H1 (cell line): Measurements from ENCODE around the gene RHEB. TPM values are rescaled to one million over a fixed set of nuclear protein-coding genes. Genes with fewer than 3 reads are reported as not detected.
A peak's percentile ranks its signal among the peaks of the same experiment; 100 is the strongest.

ENCODE experiments used
- CTCF ChIA-PET: fragments of 300-600 bp; sonication (Branson Sonifier 250); formaldehyde crosslinking; loops from one replicate; lab custom pipeline; 2021; ENCODE audit not compliant: partially characterized antibody; lab: Charles Lee
- POLR2A ChIA-PET: fragments of 300-600 bp; sonication (Branson Sonifier 250); formaldehyde crosslinking; loops from one replicate; lab custom pipeline; 2021; ENCODE audit warnings: inconsistent platforms; ENCODE audit not compliant: partially characterized antibody; lab: Charles Lee
- DNase-seq, 2 experiments: peaks; one replicate each; pipeline versions ENCODE4 v3.0.0 to v3.0.0-alpha.2; 2010 to 2022; ENCODE audit warnings: low spot score in 2 of 2, low read depth in 1 of 2, mixed read lengths in 1 of 2
- FAIRE-seq: peaks from 2 replicates; lab custom pipeline; 2011; peaks lifted over from hg19 to GRCh38; lab: Jason Lieb, UNC
- H2AFZ ChIP-seq: 2 replicates; pipeline ENCODE4 v1.8.1; 2012; ENCODE audit warnings: low read length, inconsistent platforms
- H2AK5ac ChIP-seq: 2 replicates; pipeline ENCODE4 v1.6.1; 2013; ENCODE audit warnings: low read depth, low read length
- H2BK120ac ChIP-seq: replicated peaks from 2 replicates; pipeline ENCODE3; 2013; ENCODE audit warnings: low read depth, low read length, inconsistent platforms
- H2BK12ac ChIP-seq: 2 replicates; pipeline ENCODE4 v1.6.1; 2013; ENCODE audit warnings: low read depth, low read length
- H2BK15ac ChIP-seq: 2 replicates; pipeline ENCODE4 v1.6.1; 2013; ENCODE audit warnings: low read length
- H2BK20ac ChIP-seq: 2 replicates; pipeline ENCODE4 v1.6.1; 2013; ENCODE audit warnings: low read length
- H2BK5ac ChIP-seq: 2 replicates; pipeline ENCODE4 v1.6.1; 2013; ENCODE audit warnings: low read depth, low read length
- H3K14ac ChIP-seq: 2 replicates; pipeline ENCODE4 v1.6.1; 2013; ENCODE audit warnings: inconsistent platforms; ENCODE audit not compliant: insufficient read length
- H3K18ac ChIP-seq: 2 replicates; pipeline ENCODE4 v1.6.1; 2013; ENCODE audit warnings: low read length; ENCODE audit errors: extremely low read depth
- H3K23ac ChIP-seq: 2 replicates; pipeline ENCODE4 v1.6.1; 2013; ENCODE audit warnings: inconsistent platforms; ENCODE audit not compliant: insufficient read length
- H3K23me2 ChIP-seq: 2 replicates; pipeline ENCODE4 v1.6.1; 2013; ENCODE audit warnings: low read depth, low read length
- H3K27ac ChIP-seq: 2 replicates; pipeline ENCODE4 v1.6.1; 2011; ENCODE audit warnings: low read depth, low read length, inconsistent platforms
- H3K27me3 ChIP-seq, 4 experiments: replicated peaks in 1 of 4; 1 replicate in 1 of 4; 2 replicates in 3 of 4; pipeline versions ENCODE4 v1.6.1 to v1.8.1; 2011 to 2013; ENCODE audit warnings: low read length in 3 of 4, mild to moderate bottlenecking in 3 of 4, inconsistent platforms in 2 of 4, mixed read lengths in 2 of 4, moderate library complexity in 1 of 4; ENCODE audit not compliant: control insufficient read depth in 3 of 4, insufficient read depth in 3 of 4; ENCODE audit errors: extremely low read depth in 1 of 4
- H3K36me3 ChIP-seq, 4 experiments: 2 replicates each; pipeline versions ENCODE4 v1.6.1 to v1.8.1; 2011 to 2013; ENCODE audit warnings: mild to moderate bottlenecking in 4 of 4, low read length in 3 of 4, moderate library complexity in 2 of 4, control low read depth in 1 of 4, inconsistent platforms in 1 of 4; ENCODE audit not compliant: insufficient read depth in 4 of 4, control insufficient read depth in 2 of 4
- H3K4ac ChIP-seq: replicated peaks from 2 replicates; pipeline ENCODE3; 2013; ENCODE audit warnings: low read length, low read depth, mixed read lengths, inconsistent platforms; ENCODE audit not compliant: insufficient read length
- H3K4me1 ChIP-seq, 4 experiments: replicated peaks in 1 of 4; 1 replicate in 1 of 4; 2 replicates in 3 of 4; pipeline versions ENCODE4 v1.6.1 to v1.8.1; 2011 to 2013; ENCODE audit warnings: low read length in 3 of 4, inconsistent platforms in 2 of 4, mixed read lengths in 1 of 4; ENCODE audit not compliant: insufficient read depth in 4 of 4, control insufficient read depth in 3 of 4
- H3K4me2 ChIP-seq, 2 experiments: 2 replicates each; pipeline versions ENCODE4 v1.6.1 to v1.8.1; 2011 to 2013; ENCODE audit warnings: low read depth in 2 of 2, low read length in 2 of 2, control low read depth in 1 of 2, inconsistent platforms in 1 of 2, mild to moderate bottlenecking in 1 of 2; ENCODE audit not compliant: insufficient read depth in 1 of 2
- H3K4me3 ChIP-seq, 4 experiments: fragments of 200-600, 300-600 bp in 1 of 4; sonication (generic), shearing (Covaris generic), sonication (Bioruptor Twin) in 1 of 4; 2 replicates each; pipeline versions ENCODE4 v1.5.1 to v1.8.1; 2011 to 2016; ENCODE audit warnings: low read length in 4 of 4, low read depth in 3 of 4, control low read depth in 2 of 4, inconsistent platforms in 2 of 4, mild to moderate bottlenecking in 2 of 4, mixed read lengths in 1 of 4, moderate library complexity in 1 of 4; ENCODE audit not compliant: insufficient read depth in 2 of 4; ENCODE audit errors: extremely low read depth in 1 of 4
- H3K56ac ChIP-seq: replicated peaks from 2 replicates; pipeline ENCODE3; 2013; ENCODE audit warnings: low read depth, mild to moderate bottlenecking, mixed read lengths, low read length, inconsistent platforms; ENCODE audit not compliant: insufficient read length
- H3K79me1 ChIP-seq: 2 replicates; pipeline ENCODE4 v1.6.1; 2013; ENCODE audit warnings: low read depth, low read length, control low read depth
- H3K79me2 ChIP-seq, 2 experiments: 2 replicates each; pipeline versions ENCODE4 v1.6.1 to v1.8.1; 2012 to 2013; ENCODE audit warnings: low read length in 2 of 2, mild to moderate bottlenecking in 2 of 2, inconsistent platforms in 1 of 2; ENCODE audit not compliant: insufficient read depth in 2 of 2, control insufficient read depth in 1 of 2
- H3K9ac ChIP-seq, 4 experiments: replicated peaks in 1 of 4; 1 replicate in 1 of 4; 2 replicates in 3 of 4; pipeline versions ENCODE4 v1.6.1 to v1.8.1; 2011 to 2013; ENCODE audit warnings: low read depth in 3 of 4, low read length in 3 of 4, control low read depth in 2 of 4, mild to moderate bottlenecking in 2 of 4, moderate library complexity in 2 of 4, inconsistent platforms in 1 of 4; ENCODE audit errors: extremely low read depth in 1 of 4
- H3K9me3 ChIP-seq, 2 experiments: 2 replicates each; pipeline versions ENCODE4 v1.6.1 to v1.8.1; 2012 to 2013; ENCODE audit warnings: mild to moderate bottlenecking in 2 of 2, moderate library complexity in 2 of 2, control low read depth in 1 of 2, inconsistent platforms in 1 of 2, low read depth in 1 of 2, low read length in 1 of 2, mixed read lengths in 1 of 2; ENCODE audit not compliant: insufficient read depth in 2 of 2
- H4K20me1 ChIP-seq, 2 experiments: replicated peaks in 1 of 2; 2 replicates each; pipeline versions ENCODE3 to v1.8.1; 2011 to 2013; ENCODE audit warnings: inconsistent platforms in 2 of 2, low read length in 2 of 2, mild to moderate bottlenecking in 1 of 2; ENCODE audit not compliant: insufficient read depth in 2 of 2, control insufficient read depth in 1 of 2
- H4K5ac ChIP-seq: 2 replicates; pipeline ENCODE4 v1.6.1; 2013; ENCODE audit warnings: low read length, low read depth, mixed read lengths, inconsistent platforms; ENCODE audit not compliant: insufficient read length
- H4K8ac ChIP-seq: 2 replicates; pipeline ENCODE4 v1.8.0; 2013; ENCODE audit warnings: mild to moderate bottlenecking, moderate library complexity, low read length, inconsistent platforms; ENCODE audit not compliant: insufficient read depth; ENCODE audit errors: extremely low read depth
- H4K91ac ChIP-seq: replicated peaks from 2 replicates; pipeline ENCODE3; 2013; ENCODE audit warnings: low read length, mixed read lengths, inconsistent platforms; ENCODE audit not compliant: insufficient read length
- HDAC6 ChIP-seq: IDR thresholded peaks from one replicate; pipeline ENCODE4 v1.7.1; 2012; ENCODE audit warnings: low read depth, mild to moderate bottlenecking, inconsistent platforms, low read length, moderate library complexity
- KDM1A ChIP-seq: fragments of 200-600, 300-600 bp; sonication (generic); IDR thresholded peaks from 2 replicates; pipeline ENCODE4 v1.7.1; 2016; ENCODE audit warnings: mild to moderate bottlenecking, low read length, borderline replicate concordance
- KDM5A ChIP-seq: fragments of 200-600 bp; IDR thresholded peaks from 2 replicates; pipeline ENCODE4 v1.7.1; 2012; ENCODE audit warnings: mild to moderate bottlenecking, low read length, inconsistent platforms, mixed read lengths
- MAX ChIP-seq: IDR thresholded peaks from 2 replicates; pipeline ENCODE4 v1.6.1; 2012; ENCODE audit warnings: inconsistent platforms
- POLR2AphosphoS5 ChIP-seq: IDR thresholded peaks from 2 replicates; pipeline ENCODE4 v1.6.1; 2011; ENCODE audit warnings: low read depth, low read length
- RBBP5 ChIP-seq: IDR thresholded peaks from 2 replicates; pipeline ENCODE4 v1.7.1; 2012; ENCODE audit warnings: low read depth, mild to moderate bottlenecking, inconsistent platforms, low read length, moderate library complexity, borderline replicate concordance
- SIN3A ChIP-seq, 2 experiments: IDR thresholded peaks in 1 of 2; conservative IDR thresholded peaks in 1 of 2; 2 replicates each; pipeline ENCODE4 v1.6.1; 2011 to 2012; ENCODE audit warnings: low read length in 2 of 2, improper control_type of control experiment in 1 of 2, low read depth in 1 of 2, mild to moderate bottlenecking in 1 of 2
- SIRT6 ChIP-seq: IDR thresholded peaks from one replicate; pipeline ENCODE4 v1.7.1; 2012; ENCODE audit warnings: low read length, inconsistent platforms
- SIX5 ChIP-seq: IDR thresholded peaks from 2 replicates; pipeline ENCODE4 v1.6.1; 2011; ENCODE audit warnings: mild to moderate bottlenecking, low read depth, low read length
- SRF ChIP-seq: IDR thresholded peaks from 2 replicates; pipeline ENCODE4 v1.6.1; 2011; ENCODE audit warnings: mild to moderate bottlenecking, low read depth, low read length, moderate library complexity
- YY1 ChIP-seq: IDR thresholded peaks from 2 replicates; pipeline ENCODE4 v1.6.1; 2011; ENCODE audit warnings: low read depth, mild to moderate bottlenecking, low read length
- ZNF274 ChIP-seq: IDR thresholded peaks from 2 replicates; pipeline ENCODE4 v1.7.0; 2012; ENCODE audit warnings: low read length, borderline replicate concordance; ENCODE audit errors: extremely low read depth
- WGBS, 2 experiments: shearing (Covaris generic) in 1 of 2; methylation state at CpG; one replicate each; pipeline versions ENCODE4 v1.1.6 to v1.1.7; 2013 to 2015; ENCODE audit warnings: low lambda C conversion rate in 2 of 2, mixed read lengths in 2 of 2, inconsistent platforms in 1 of 2, low coverage in 1 of 2, missing lambda C conversion rate in 1 of 2; ENCODE audit not compliant: insufficient replicate concordance in 2 of 2, insufficient coverage in 1 of 2, insufficient read length in 1 of 2; ENCODE audit errors: extremely low coverage in 1 of 2, missing lambda C conversion rate in 1 of 2; 5-methylcytosine and 5-hydroxymethylcytosine counted together
- polyA plus RNA-seq, 7 experiments: library from polyadenylated mRNA; depleted of rRNA in 3 of 7; stranded (reverse) in 5 of 7; unstranded in 2 of 7; fragments of >200 nt in 5 of 7; fragments of 200-250 nt in 2 of 7; gene quantifications; 1 replicate in 5 of 7; 2 replicates in 1 of 7; 4 replicates in 1 of 7; pipeline versions ENCODE4 v1.2.1 to v1.2.3, GENCODE V29; 2011 to 2013; ENCODE audit warnings: missing spikeins in 2 of 7, mixed read lengths in 2 of 7
- total RNA-seq: library from RNA; stranded (reverse); fragmentation: NEBNext Ultra II Directional; extraction: Animal tissue kit (Norgen Biotek cat#: 25700); gene quantifications from 2 replicates; pipeline ENCODE4 v1.2.1, GENCODE V29; 2021

The RHEB gene
- total and polyA plus RNA-seq, 2 of the 8 experiments (the other 6 are each of a cell fraction or from before 2014, with no cell fraction given): 60.8 to 132 TPM

- Histone ChIP-seq H3K56ac (no peak overlapping the region), H4K91ac (no peak overlapping the region)
- POLR2A ChIA-PET: interaction anchor here (0.9 to 1.3 kb wide), 3 partner anchors 9 to 47 kb away, joined by 3 to 5 read pairs (median 3); partner anchors contain the start of gene CRYGN
- TF ChIP-seq SIRT6 (no peak), SIX5 (no peak), RBBP5 (no peak), KDM1A (no peak), SIN3A (conservative IDR thresholded peaks at IDR 0.05 in 1 of 2, IDR thresholded peaks at IDR 0.05 in 1 of 2; ENCODE audit: low read depth in 1 of 2, low read length in 2 of 2) (no peak), KDM5A (no peak), MAX (no peak), ZNF274 (no peak), YY1 (no peak), POLR2AphosphoS5 (no peak), SRF (no peak), HDAC6 (no peak)
Measured at GRCh38 chr7:151430391-151431205, 89.1 kb downstream of the RHEB start.

More at GRCh38 chr7:151430391-151431205, 89.1 kb downstream of the RHEB start:
- CTCF ChIA-PET: interaction anchor here (0.8 to 2.2 kb wide), 7 partner anchors 10 to 62 kb away, joined by 3 to 6 read pairs (median 3); no protein-coding TSS in a partner anchor
- no peak overlapping the region for H4K5ac ChIP-seq
- no peaks in the 10 kb centered on the region; the same call in 1 of the 2 replicates for H3K79me1 ChIP-seq
- DNase-seq (no peak), FAIRE-seq (no peak)
- no peak overlapping the region for H4K8ac ChIP-seq
- H2BK20ac ChIP-seq: 0 out of 2 replicates have a peak overlapping the region, but pooled peaks have one; percentile 18
- no peaks in the 10 kb centered on the region for H3K23me2 ChIP-seq
- H2BK120ac ChIP-seq: no peak overlapping the region
- no peak overlapping the region for H2AFZ ChIP-seq
- H2BK12ac ChIP-seq: peak overlapping the region; percentile 80; the same call in 1 of the 2 replicates
- no peak overlapping the region for H3K14ac ChIP-seq
- H3K23ac ChIP-seq: no peak overlapping the region
- H2BK15ac ChIP-seq: no peak overlapping the region
- H3K27me3 ChIP-seq: no peaks in the 10 kb centered on the region
- 0 out of 2 replicates have a peak overlapping the region, but pooled peaks have one; percentile 56 for H3K18ac ChIP-seq
- H4K20me1 ChIP-seq: no peaks in the 10 kb centered on the region
- H2AK5ac ChIP-seq: peak overlapping the region; percentile 53; the same call in 1 of the 2 replicates
- no peak overlapping the region for H3K4ac ChIP-seq
- H3K4me2 ChIP-seq: no peak overlapping the region
- WGBS, 2 experiments: 92% methylated on average over 15 of the region's 16 CpGs; no CpG with 5 or more reads in 1 of the 2 experiments
- H3K4me3 ChIP-seq: no peak overlapping the region
- no peaks in the 10 kb centered on the region for H3K9me3 ChIP-seq
- H3K79me2 ChIP-seq: no peaks in the 10 kb centered on the region
- H3K36me3 ChIP-seq: no peaks in the 10 kb centered on the region
- H2BK5ac ChIP-seq: no peak overlapping the region
- H3K9ac ChIP-seq: no peak overlapping the region
- no peak overlapping the region for H3K27ac ChIP-seq
- H3K4me1 ChIP-seq: peaks cover 5 to 20% (median 11%) of the 10 kb centered on the region in 4 experiments
